Daoy (cell line): ENCODE data around the gene MT1A. TPM values are rescaled to one million over a fixed set of nuclear protein-coding genes. Genes with fewer than 3 reads are reported as not detected.
A peak's percentile ranks its signal among the peaks of the same experiment; 100 is the strongest.
"Not testable (repeated sequence)": the region's sequence is repeated elsewhere in the genome, so short reads cannot be mapped to it uniquely, and the experiment has no call there.

ENCODE experiments used
- DNase-seq: peaks from one replicate; pipeline ENCODE4 v3.0.0-alpha.2; 2015; ENCODE audit warnings: low read depth
- total RNA-seq: library from RNA; depleted of rRNA; stranded (reverse); fragments of >200 nt; shearing (Covaris generic); gene quantifications from 2 replicates; pipeline ENCODE4 v1.2.3, GENCODE V29; 2014

Gene MT1A
- total RNA-seq, 1 experiment from 2014 or later: not detected

DNA sequence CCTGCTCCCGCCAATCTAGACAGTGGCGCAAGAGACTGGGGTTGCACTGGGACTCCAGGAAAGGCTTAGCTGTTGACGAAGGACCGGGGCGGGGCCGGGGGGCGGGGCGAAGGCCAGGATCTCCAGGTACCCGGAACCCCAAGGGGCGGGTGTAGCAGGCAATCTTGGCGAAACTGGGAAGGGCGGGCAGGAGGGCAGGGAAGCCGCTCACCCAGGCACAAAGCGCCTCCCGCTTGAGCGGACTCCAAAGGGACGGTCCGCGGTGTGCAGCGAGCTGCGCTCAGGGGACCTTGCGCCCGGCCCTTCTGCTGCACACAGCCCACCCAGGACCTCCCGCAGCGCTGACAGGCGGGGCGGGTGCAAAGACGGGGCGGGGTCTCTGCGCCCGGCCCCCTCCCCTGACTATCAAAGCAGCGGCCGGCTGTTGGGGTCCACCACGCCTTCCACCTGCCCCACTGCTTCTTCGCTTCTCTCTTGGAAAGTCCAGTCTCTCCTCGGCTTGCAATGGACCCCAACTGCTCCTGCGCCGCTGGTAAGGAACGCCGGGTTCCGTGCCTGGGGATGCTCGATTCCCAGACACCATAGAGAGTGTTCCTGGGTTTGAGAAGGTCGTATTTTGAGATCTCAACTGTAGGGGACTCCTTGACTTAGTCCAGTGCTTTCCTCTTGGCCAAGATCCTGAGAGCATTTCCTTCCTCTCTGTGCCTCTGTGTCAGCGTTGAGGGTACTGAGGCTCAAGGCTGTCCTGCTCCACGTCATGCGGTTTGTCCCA lies 19.3 kb downstream of the MT1A start, which contains the start of gene MT1F:
Gene MT1F, plus strand, starts transcription at position 405 of the 772 bp plus-strand sequence. Its CDS starts 100 bp downstream, at position 505.
- peak; percentile 61 for DNase-seq

DNA sequence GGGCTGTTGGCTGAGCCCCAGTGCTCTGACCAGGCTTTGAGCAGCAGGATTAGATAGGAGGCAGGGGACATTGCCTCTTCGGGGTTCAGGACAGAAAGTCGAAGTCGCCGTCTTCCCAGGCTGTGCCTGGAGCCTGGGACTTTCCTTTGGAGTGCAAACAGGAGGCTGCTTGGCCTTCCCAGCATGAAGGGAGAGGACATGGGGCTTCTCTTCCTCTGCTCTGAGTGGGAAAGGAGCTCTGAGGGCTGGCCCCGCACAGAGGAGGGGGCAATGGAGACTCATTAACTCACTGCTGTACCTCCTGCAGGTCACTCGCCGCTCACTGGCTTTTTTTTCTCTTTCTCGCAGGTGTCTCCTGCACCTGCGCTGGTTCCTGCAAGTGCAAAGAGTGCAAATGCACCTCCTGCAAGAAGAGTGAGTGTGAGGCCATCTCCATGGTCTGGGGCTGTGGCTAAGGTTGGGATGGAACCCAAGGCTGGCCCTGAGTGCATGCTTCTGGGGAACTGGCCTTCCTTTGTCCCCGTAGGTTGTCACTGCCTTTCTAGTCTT lies 19.9 kb downstream of the MT1A start:
- DNase-seq: no peak

DNA sequence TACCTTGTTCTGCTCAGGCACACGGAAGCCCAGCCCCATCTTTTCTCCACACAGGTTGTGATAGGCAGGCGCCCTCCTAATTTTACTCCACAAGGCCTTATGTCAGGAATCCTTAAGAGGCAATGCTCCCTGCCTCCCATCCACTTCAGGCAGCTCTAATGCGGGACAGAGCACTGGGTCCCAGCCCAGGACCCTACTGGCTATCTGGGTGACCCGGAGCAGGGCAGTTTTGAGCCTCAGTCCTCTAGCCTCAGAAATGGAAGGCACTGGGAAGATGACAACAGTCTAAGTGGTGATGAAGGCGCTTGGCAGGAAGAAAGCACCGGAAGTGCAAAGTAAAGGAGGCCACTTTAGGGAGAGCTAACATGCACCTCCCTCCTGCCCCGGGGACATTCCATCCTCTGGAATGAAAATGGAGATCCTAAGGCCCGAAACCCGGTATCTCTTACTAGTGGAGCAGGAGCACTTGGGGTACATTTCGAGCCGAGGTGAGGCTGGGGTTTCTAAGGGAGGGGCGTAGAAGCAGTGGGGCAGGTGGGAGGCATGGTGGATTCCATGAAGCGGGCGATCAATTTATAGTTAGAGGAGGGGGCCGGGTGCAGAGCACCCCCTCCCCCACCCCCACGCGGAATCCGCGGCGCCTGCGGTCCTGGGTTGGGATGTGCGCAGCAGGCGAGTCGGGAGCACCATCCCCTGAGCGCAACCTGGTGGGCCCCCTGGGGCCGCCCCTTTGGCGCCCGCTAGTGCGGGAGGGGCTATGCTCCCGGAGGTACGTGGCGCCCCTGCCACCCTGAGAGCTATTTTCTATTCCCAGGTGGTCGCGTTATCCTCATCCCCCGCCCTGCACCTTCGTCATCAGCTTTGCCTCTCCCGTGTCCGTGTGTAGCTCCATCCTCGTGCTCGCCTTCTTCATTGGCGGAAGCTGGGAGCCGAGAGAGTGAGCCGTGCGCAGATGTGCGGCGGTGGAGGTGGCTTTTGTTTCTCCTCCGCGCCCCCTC lies 24.2 kb downstream of the MT1A start:
- no peak for DNase-seq

DNA sequence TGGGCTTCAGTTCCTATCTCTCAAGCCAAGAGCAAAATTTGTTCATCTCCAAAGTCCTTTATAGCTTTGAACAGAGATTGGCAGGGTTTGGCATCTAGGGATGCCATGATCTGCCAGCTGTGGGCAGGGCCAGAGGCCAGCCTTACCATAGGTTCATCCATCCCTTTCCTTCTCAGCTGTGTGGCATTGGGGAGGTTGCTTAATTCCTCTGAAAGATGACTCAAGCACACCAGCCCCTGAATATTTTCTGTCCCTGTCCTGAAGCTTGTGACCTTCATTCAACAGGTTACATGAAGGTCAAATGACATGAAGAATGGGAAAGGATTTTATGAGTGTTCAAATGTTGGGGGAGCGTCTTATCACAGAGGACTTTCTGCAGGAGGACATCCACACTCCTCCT lies 26.0 kb downstream of the MT1A start:
- DNase-seq: no peak

GRCh38 chr16:56665286-56666261 lies 27.1 kb downstream of the MT1A start:
- DNase-seq: not testable (repeated sequence)

DNA sequence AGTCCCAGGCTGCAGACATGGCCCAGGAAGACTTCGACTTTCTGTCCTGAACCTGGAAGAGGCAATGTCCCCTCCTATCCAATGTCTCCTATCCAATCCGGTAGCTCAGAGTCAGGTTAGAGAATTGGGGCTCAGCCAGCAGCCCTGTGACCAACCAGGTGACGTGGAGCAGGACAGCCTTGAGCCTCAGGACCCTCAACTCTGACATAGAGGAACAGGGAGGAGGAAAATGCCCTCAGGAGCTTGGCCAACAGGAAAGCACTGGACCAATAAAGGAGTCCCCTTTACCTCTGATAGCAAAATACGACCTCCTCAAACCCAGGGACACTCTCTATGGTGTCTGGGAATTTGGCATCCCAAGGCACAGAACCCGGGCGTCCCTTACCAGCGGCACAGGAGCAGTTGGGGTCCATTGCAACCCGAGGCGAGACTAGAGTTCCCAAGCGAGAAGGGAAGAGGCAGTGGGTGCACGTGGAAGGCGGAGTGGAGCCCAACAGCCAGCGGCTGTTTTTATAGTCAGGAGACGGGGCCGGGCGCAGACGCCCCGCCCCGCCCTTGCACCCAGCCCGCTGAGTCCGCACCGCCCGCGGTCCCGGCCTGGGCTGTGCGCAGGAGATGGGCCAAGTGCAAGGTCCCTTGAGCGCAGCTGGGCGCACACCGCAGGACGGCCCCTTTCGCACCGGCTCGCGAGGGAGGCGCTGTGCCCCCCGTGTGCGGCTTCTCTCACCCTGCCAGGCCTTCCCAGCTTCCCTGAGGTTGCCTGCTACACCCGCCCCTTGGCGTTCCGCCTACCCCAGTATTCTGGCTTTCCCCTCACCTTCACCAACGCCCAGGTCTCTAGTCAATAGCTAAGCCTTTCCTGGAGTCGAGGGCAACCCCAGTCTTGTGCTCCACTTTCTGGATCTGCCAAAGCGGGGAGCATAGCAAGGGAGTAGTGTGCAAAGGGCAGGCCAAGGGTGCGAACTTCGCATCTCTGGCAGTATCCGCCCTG lies 29.4 kb downstream of the MT1A start, which contains the start of gene MT1G:
Gene MT1G, minus strand, starts transcription at position 485 of the 991 bp plus-strand sequence. Its CDS starts 72 bp downstream, at position 413.
- peak; percentile 48 for DNase-seq

GRCh38 chr16:56669005-56669839 lies 30.8 kb downstream of the MT1A start, which contains the start of gene MT1H:
Gene MT1H, plus strand, starts transcription at chr16:56669814. Its CDS starts 71 bp downstream, at chr16:56669885.
- DNase-seq: no peak

GRCh38 chr16:56669840-56670619 lies 31.6 kb downstream of the MT1A start:
- no peak for DNase-seq

DNA sequence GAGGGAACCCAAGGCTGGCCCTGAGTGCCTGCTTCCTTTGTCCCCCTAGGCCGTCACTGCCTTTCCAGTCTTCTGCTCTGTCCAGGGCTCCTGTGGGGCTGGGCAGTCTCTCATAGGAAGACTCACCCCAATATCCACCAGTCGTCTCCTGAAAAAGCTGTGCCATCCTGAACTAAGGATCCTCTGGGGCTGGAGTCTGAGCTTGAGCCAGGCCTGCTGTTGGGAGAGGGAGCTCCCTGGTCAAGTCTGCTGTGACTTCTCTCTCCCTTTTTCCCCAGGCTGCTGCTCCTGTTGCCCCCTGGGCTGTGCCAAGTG lies 32.1 kb downstream of the MT1A start:
- no peak for DNase-seq

DNA sequence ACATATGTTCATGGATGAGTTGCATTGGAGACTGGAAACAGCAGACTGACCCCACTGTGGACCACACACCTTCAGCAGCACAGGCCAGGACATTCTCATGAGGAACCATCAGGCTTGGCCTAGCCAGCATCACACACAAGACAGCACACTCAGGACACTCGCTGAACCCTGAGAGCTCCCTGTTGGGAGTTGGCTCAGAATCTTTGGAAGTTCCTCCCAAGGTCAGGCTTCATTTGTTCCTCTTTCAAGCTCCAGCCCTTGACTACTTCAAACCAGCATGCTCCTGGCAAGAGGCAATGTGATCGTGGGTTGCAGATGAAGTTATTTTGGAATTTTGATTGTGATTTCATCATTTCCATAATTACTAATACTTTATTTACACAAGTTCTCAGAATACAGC lies 33.2 kb downstream of the MT1A start:
- not testable (repeated sequence) for DNase-seq

- not testable (repeated sequence) for DNase-seq
Measured at GRCh38 chr16:56672171-56672570, 33.7 kb downstream of the MT1A start.

- DNase-seq: no peak
Measured at GRCh38 chr16:56672761-56673536, 34.5 kb downstream of the MT1A start.

DNA sequence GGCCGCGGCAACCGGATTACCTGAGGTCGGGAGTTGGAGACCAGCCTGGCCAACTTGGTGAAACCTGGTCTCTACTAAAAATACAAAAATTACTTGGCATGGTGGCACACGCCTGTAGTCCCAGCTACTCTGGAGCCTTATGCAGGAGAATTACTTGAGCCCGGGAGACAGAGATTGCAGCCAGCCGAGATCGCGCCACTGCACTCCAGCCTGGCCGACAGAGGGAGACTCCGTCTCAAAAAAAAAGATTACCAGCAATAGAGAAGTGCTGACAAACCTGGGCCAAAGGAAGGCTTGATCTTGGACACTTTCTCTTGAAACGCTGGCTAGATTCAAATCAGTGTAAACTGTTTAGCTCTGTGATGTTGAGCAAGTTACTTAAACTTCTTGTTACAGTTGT lies 35.5 kb downstream of the MT1A start:
- DNase-seq: no peak

GRCh38 chr16:56674570-56674969 lies 36.1 kb downstream of the MT1A start:
- DNase-seq: not testable (repeated sequence)

DNA sequence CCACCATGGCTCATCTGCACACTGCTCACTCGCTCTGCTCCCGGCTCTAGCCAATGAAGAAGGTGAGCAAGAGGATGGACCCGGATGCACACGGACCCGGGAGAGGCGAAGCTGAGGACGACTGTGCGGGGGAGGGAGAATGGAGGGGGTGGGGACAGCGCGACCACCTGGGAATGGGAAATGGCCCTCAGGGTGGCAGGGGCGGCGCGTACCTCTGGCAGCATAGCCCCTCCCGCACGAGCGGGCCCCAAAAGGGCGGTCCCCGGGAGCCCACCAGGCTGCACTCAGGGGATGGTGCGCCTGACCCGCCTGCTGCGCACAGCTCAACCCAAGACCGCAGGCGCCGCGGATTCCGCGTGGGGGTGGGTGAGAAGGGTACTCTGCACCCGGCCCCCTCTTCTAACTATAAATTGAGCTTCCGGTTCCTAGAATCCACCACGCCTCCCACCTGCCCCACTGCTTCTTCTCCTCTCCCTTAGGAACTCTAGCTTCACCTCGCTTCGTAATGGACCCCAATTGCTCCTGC lies 37.3 kb downstream of the MT1A start:
- no peak for DNase-seq

DNA sequence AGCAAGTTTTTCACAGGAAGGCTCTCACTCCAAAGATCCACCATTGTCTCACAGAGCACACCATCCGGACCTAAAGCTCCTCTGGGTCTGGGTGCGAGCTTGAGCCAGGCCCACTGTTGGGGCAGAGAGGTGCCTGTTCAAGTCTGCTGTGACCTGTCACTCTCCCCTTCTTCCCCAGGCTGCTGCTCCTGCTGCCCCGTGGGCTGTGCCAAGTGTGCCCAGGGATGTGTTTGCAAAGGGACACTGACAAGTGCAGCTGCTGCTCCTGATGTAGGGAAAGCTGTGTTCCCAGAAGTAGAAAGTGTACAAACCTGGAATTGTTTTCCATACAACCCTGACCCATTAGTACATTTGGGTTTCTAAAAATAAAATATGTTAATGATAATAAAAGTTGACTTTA lies 39.0 kb downstream of the MT1A start:
- DNase-seq: no peak
